HG03064 (cell line): ENCODE data around the gene MLC1.

Experiments
- ATAC-seq: cut with Tn5 transposase; IDR thresholded peaks from one replicate; pipeline ENCODE4 v1.9.1; 2021; ENCODE audit warnings: low read depth; ENCODE audit not compliant: unreplicated experiment

Gene MLC1

GRCh38 chr22:50040717-50041116, 44.5 kb downstream of the MLC1 start:
- ATAC-seq: no peak

GRCh38 chr22:50039669-50040443, 45.4 kb downstream of the MLC1 start:
- no peak for ATAC-seq

- ATAC-seq: no peak
Measured at GRCh38 chr22:50035976-50036724, 49.1 kb downstream of the MLC1 start.

GRCh38 chr22:50035131-50035881, 49.9 kb downstream of the MLC1 start:
- no peak for ATAC-seq

- no peak for ATAC-seq
Measured at GRCh38 chr22:50034126-50035081, 50.8 kb downstream of the MLC1 start.

- ATAC-seq: no peak
Measured at GRCh38 chr22:50032941-50033601, 52.2 kb downstream of the MLC1 start.

GRCh38 chr22:50032109-50032871, 52.9 kb downstream of the MLC1 start:
- ATAC-seq: no peak

GRCh38 chr22:50031189-50032091, 53.8 kb downstream of the MLC1 start:
- ATAC-seq: no peak

- ATAC-seq: no peak
Measured at GRCh38 chr22:50030297-50031188, 54.7 kb downstream of the MLC1 start.

GRCh38 chr22:50027639-50028537, 57.3 kb downstream of the MLC1 start:
- ATAC-seq: no peak

GRCh38 chr22:50025993-50026392, 59.2 kb downstream of the MLC1 start:
- no peak for ATAC-seq

- no peak for ATAC-seq
Measured at GRCh38 chr22:50022171-50022819, 62.9 kb downstream of the MLC1 start.

- no peak for ATAC-seq
Measured at GRCh38 chr22:50020606-50021005, 64.6 kb downstream of the MLC1 start.

GRCh38 chr22:50019316-50019715, 65.9 kb downstream of the MLC1 start:
- no peak for ATAC-seq

GRCh38 chr22:50018608-50019285, 66.5 kb downstream of the MLC1 start:
- no peak for ATAC-seq
